GM12864 (cell line): Measurements from ENCODE around the gene GDPD2.

Source experiments
- DNase-seq: peaks from one replicate; pipeline ENCODE4 v3.0.0-alpha.2; 2011; ENCODE audit warnings: low read depth
- H3K4me3 ChIP-seq: 2 replicates; pipeline ENCODE4 v1.5.1; 2011; ENCODE audit warnings: mild to moderate bottlenecking, low read depth, low read length, control low read depth
- TF ChIP-seq, protein P1 (sequence below): IDR thresholded peaks from 2 replicates; pipeline ENCODE4 v1.5.1; 2011; ENCODE audit warnings: low read depth, mild to moderate bottlenecking, moderate library complexity, low read length, control low read depth, inconsistent platforms; ENCODE audit errors: missing control alignments

GDPD2 gene

DNA sequence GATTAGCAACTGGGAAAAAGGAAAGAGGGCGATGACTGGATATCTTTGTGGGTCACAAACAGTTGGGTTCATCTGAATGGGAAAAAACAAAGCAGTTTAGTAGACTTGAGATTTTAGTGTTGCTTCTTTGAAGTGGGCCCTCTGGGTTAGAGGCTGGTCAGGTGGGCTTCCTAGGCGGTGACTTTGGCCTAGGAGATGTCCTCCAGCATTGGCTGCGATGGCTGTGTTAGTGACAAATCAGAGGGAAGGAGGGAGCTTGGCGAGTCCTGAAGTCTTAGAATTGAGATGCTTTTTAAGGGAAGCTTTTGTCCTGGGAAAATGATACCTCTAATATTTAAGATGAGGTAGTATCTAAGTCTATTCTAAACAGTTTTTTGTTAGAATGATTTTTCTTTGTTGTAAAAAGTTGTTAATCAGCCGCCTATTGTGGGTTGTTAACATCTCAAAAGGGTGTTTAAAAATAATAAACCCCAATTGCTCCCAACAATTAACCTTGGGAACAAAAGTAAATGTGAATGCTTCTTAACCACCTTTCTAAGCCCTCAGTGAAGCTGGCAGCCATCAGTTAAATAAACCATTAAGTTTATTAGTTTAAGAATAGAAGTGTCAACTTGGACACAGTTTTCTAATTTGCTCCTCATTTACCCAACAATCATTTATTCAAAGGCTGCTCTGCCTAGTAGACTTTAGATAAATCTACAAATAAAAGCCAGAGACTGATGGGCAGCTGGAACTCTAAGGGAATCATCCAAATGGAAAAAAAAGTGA, 53.2 kb downstream of the GDPD2 start:
- no peak for DNase-seq
- H3K4me3 ChIP-seq = no peak overlapping the region
- TF ChIP-seq, protein P1, sequence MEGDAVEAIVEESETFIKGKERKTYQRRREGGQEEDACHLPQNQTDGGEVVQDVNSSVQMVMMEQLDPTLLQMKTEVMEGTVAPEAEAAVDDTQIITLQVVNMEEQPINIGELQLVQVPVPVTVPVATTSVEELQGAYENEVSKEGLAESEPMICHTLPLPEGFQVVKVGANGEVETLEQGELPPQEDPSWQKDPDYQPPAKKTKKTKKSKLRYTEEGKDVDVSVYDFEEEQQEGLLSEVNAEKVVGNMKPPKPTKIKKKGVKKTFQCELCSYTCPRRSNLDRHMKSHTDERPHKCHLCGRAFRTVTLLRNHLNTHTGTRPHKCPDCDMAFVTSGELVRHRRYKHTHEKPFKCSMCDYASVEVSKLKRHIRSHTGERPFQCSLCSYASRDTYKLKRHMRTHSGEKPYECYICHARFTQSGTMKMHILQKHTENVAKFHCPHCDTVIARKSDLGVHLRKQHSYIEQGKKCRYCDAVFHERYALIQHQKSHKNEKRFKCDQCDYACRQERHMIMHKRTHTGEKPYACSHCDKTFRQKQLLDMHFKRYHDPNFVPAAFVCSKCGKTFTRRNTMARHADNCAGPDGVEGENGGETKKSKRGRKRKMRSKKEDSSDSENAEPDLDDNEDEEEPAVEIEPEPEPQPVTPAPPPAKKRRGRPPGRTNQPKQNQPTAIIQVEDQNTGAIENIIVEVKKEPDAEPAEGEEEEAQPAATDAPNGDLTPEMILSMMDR = no peak

DNA sequence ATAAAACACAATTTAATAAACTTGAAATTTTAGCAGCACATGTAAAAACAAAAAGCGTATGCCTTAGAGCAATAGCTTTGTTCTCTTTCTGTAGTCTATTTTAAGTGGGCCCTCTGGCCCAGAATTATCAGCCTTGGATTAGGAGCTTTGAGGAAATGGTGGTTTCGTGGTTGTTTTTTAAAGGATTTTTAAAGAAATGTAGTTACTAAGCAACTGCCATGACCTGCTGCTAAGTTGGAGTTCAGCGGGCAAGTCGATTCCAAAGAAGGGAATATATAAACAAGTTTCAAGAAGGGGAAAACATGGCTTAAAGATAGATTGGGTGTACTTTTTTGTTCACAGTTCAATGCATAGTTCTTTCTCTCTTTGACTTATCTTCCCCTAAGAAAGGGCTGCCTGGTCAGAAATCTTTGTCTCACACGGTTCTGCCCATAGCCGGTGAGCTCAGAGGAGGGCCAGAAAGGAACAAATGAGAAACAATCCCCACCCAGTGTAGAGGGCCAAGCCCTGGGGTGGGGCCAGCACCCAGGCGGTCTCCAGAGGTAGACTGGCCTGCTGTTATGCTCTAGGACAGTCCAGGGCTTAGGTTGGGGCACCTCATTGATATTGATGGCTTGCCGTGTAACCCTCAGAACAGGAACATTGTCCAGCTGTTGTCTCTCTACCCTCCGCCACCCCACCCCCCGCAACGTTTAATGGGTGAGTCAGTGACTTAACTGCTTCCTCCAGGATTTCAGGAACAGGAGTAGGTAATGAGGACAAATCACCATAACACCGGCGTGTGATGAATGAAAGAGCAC, 54.0 kb downstream of the GDPD2 start:
- H3K4me3 ChIP-seq = no peak overlapping the region
- no peak for DNase-seq
- TF ChIP-seq, protein P1 = no peak

DNA sequence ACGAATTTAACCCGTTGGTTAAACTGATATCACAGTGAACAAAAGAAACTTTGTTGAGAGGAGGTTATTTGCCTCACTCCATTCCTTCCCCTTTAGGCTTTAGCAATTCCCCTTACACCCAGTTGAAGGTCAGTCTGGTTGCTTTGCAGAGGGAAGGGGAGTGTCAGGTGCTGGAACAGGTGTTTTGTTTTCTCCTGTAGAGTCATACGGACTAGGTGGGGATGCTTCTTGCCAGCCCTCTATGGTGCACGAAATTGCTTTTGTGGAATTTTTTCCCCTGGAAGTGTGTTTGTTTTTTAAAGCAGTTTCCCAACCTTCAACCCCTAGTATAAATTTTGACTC, 54.6 kb downstream of the GDPD2 start:
- H3K4me3 ChIP-seq = no peak overlapping the region
- no peak for DNase-seq
- TF ChIP-seq, protein P1 = no peak

DNA sequence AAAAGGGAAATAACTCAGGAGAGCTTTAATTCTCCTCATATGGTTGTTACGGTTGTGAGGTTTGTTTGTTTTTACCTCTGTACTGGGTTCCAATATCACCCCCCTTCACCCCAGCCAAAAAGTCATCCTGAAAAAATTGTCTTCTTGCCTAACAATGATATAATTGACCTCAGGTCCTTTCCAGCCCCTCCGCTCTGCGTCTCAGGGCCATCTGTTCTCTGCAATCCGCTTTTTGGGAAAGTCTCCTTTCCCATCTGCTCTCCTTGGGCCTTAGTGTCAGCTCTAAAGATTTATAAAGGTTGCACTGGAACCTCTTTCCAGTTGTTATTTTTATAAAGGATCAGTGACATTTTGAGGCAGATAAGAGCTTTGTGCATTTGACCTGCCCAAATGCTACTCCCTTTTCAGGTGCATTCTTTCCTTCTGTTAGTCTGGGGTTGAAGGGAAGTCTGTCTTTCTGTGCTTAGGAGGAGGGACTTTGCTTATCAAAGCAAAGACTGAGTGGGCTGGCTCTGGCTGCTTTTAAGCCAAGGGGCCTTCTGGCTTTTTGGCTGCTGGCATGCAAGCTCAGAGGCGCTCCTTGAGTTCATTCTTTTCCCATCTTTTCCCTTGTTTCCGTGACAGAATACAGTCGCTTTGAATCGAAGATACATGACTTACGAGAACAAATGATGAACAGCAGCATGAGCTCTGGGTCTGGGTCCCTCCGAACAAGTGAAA, 55.6 kb downstream of the GDPD2 start:
- no peak overlapping the region for H3K4me3 ChIP-seq
- TF ChIP-seq, protein P1 = no peak

DNA sequence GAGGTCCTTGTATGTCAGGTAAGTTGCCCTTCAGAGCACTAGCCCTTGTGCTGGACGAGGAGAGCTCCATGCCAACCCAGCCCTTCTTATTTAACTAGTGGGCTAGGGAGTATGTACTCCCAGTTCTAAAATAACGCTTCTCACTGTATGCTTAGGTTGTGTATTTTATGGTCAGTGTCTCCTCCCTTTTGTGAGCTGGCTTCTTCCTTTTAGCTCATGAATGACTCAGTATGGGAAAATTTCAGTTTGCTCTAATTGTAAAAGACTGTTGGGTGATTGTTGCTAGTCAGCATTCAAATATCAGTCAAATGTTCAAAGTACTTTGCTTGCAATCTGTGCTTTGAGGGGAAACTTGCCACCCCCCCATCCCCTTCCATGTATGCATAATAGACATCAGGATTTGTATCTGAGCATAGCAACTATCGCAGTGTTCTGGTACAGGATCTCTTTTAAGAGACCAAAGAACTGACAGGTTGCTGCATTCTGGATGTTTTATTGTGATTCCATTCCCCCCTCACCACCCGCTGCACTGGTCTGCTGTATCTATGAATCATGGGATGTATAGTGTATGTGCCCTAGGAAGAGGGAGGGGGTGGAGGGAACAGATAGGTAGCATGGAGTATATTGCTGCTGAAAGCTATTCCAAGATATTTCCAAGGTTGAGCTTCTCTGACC, 56.3 kb downstream of the GDPD2 start:
- no peak for DNase-seq
- no peak overlapping the region for H3K4me3 ChIP-seq
- TF ChIP-seq, protein P1 = no peak

More for the DNA sequence above, 55.6 kb downstream of the GDPD2 start:
- DNase-seq = no peak

DNA sequence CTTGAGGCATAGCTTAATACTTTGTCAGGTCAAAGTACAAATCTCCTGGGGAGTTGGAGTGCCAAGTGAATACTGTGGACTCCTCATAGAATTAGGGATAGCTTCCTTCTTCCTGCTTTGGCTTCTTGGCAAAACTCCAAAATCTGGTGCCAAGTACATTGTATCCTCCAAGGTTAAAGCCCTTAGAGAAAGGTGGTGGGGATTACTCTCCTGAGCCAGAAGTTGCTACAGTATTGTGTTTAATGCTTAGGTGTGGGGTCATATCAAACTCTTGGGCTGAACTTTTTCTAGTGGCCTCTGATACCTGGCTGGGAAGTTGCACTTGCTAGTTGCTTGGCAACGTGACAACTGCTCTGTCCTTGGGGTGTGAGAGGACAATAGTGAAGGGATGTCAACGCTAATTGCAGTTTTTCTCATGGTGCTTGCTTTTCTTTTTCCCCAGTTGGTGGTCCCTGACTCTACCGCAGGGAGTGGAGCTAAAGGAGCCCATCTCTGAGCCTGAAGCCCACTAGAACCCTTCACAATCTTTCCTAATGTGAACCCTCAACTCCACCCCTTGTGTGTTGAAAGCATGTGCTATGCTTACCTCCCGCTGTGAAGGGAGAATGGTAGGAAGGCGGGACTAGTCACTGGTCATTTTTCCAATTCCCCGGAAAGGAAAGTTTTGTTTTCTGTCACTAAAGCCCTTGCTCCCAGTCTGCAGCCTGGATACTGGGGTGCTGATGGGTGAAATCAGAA, 57.0 kb downstream of the GDPD2 start:
- no peak for DNase-seq
- TF ChIP-seq, protein P1 = no peak
- H3K4me3 ChIP-seq = no peak overlapping the region
